A549 (cell line): ENCODE data around the gene AFF3. TPM values are rescaled to one million over a fixed set of nuclear protein-coding genes. Genes with fewer than 3 reads are reported as not detected.
"Not testable (repeated sequence)": the region's sequence is repeated elsewhere in the genome, so short reads cannot be mapped to it uniquely, and the experiment has no call there.

Experiments used
- ATAC-seq, 2 experiments: fragments of 200-7000 bp in 1 of 2; fragments of >200 bp in 1 of 2; cut with Nextera tagmentation in 1 of 2; cut with Tn5 transposase in 1 of 2; 3 replicates each; pipeline versions ENCODE4 v1.8.0 to v1.9.1; 2018 to 2020; ENCODE audit warnings: mild to moderate bottlenecking in 1 of 2, moderate library complexity in 1 of 2
- CTCF ChIA-PET: fragments of 300-600 bp; sonication (Branson Sonifier 250); formaldehyde crosslinking; extraction: SDS; loops from one replicate; lab custom pipeline; 2021; ENCODE audit warnings: antibody characterized with exemption, inconsistent platforms; lab: Yijun Ruan, JAX
- POLR2A ChIA-PET: fragments of 350-600 bp; formaldehyde crosslinking; extraction: SDS; loops from one replicate; lab custom pipeline; 2021; ENCODE audit warnings: antibody characterized with exemption, inconsistent platforms; lab: Yijun Ruan, JAX
- DNase-seq, 2 experiments: peaks; one replicate each; pipeline versions ENCODE4 v3.0.0 to v3.0.0-alpha.2; 2011 to 2016; ENCODE audit warnings: low read depth in 1 of 2, low spot score in 1 of 2
- FAIRE-seq: peaks from 2 replicates; lab custom pipeline; 2011; peaks lifted over from hg19 to GRCh38; lab: Jason Lieb, UNC
- H3K27ac ChIP-seq, 2 experiments: fragments of >200 bp; sonication (Bioruptor Twin); formaldehyde crosslinking; 3 replicates each; pipeline ENCODE4 v1.5.1; 2016 to 2017
- H3K4me1 ChIP-seq: fragments of >200 bp; sonication (Bioruptor Twin); formaldehyde crosslinking; 3 replicates; pipeline ENCODE4 v1.6.1; 2016
- H3K4me2 ChIP-seq: fragments of >200 bp; sonication (Bioruptor Twin); formaldehyde crosslinking; 3 replicates; pipeline ENCODE4 v1.6.1; 2016
- H3K4me3 ChIP-seq: fragments of >200 bp; sonication (Bioruptor Twin); formaldehyde crosslinking; 3 replicates; pipeline ENCODE4 v1.5.1; 2016
- H3K9me3 ChIP-seq: fragments of >200 bp; sonication (Bioruptor Twin); formaldehyde crosslinking; 3 replicates; pipeline ENCODE4 v1.6.1; 2016
- ATOH8 ChIP-seq: fragments of 250-450 bp; sonication (Bioruptor Pico); IDR thresholded peaks from 2 replicates; pipeline ENCODE4 v1.5.0; 2020; ENCODE audit warnings: low read depth, mild to moderate bottlenecking, moderate library complexity
- BHLHE40 ChIP-seq: IDR thresholded peaks from 2 replicates; pipeline ENCODE4 v1.6.1; 2012; ENCODE audit warnings: low read depth, low read length, inconsistent platforms
- CHD2 ChIP-seq: fragments of 150-350 bp; IDR thresholded peaks from 2 replicates; pipeline ENCODE4 v1.6.1; 2014; ENCODE audit warnings: low read length; ENCODE audit not compliant: partially characterized antibody
- EHMT2 ChIP-seq: fragments of 200-600 bp; sonication (generic); IDR thresholded peaks from 2 replicates; pipeline ENCODE4 v1.6.1; 2016; ENCODE audit warnings: antibody characterized with exemption, low read depth, mild to moderate bottlenecking, moderate library complexity
- ESRRA ChIP-seq: fragments of 150-350 bp; IDR thresholded peaks from 2 replicates; pipeline ENCODE4 v1.6.1; 2014; ENCODE audit warnings: mild to moderate bottlenecking, low read length, borderline replicate concordance
- FOXS1 ChIP-seq: fragments of 250-450 bp; sonication (Bioruptor Pico); IDR thresholded peaks from 2 replicates; pipeline ENCODE4 v1.5.0; 2020; ENCODE audit warnings: mild to moderate bottlenecking, moderate library complexity
- GATA3 ChIP-seq: IDR thresholded peaks from 2 replicates; pipeline ENCODE4 v1.6.1; 2012; ENCODE audit warnings: borderline replicate concordance
- HDAC2 ChIP-seq: fragments of 200-600 bp; sonication (generic); IDR thresholded peaks from 2 replicates; pipeline ENCODE4 v1.6.1; 2016
- HES2 ChIP-seq: fragments of >200 bp; sonication (Bioruptor Twin); formaldehyde crosslinking; IDR thresholded peaks from 2 replicates; pipeline ENCODE4 v1.6.1; 2016
- KDM1A ChIP-seq: fragments of 200-600 bp; sonication (generic); IDR thresholded peaks from 2 replicates; pipeline ENCODE4 v1.6.1; 2016; ENCODE audit warnings: low read depth, mild to moderate bottlenecking
- KDM5A ChIP-seq: fragments of 200-600 bp; sonication (generic); IDR thresholded peaks from 2 replicates; pipeline ENCODE4 v1.6.1; 2016; ENCODE audit warnings: antibody characterized with exemption, mild to moderate bottlenecking
- NR3C1 ChIP-seq: fragments of >200 bp; sonication (Bioruptor Twin); formaldehyde crosslinking; IDR thresholded peaks from 3 replicates; pipeline ENCODE4 v1.6.1; 2017
- POLR2AphosphoS2 ChIP-seq: conservative IDR thresholded peaks from 2 replicates; pipeline ENCODE4 v1.6.1; 2012; ENCODE audit warnings: low read length, improper control_type of control experiment, inconsistent platforms
- RAD21 ChIP-seq, 2 experiments: fragments of >200 bp in 1 of 2; sonication (Bioruptor Twin) in 1 of 2; formaldehyde crosslinking in 1 of 2; IDR thresholded peaks in 1 of 2; conservative IDR thresholded peaks in 1 of 2; 2 replicates in 1 of 2; 3 replicates in 1 of 2; pipeline ENCODE4 v1.6.1; 2012 to 2018; ENCODE audit warnings: inconsistent platforms in 1 of 2
- RFX5 ChIP-seq: fragments of 450-650 bp; IDR thresholded peaks from 2 replicates; pipeline ENCODE4 v1.7.1; 2014; ENCODE audit warnings: antibody characterized with exemption, mild to moderate bottlenecking, moderate library complexity
- RNF2 ChIP-seq: fragments of 200-600 bp; sonication (generic); IDR thresholded peaks from 2 replicates; pipeline ENCODE4 v1.6.1; 2016; ENCODE audit warnings: low read depth, mild to moderate bottlenecking, antibody characterized with exemption, moderate library complexity, borderline replicate concordance
- SMC3 ChIP-seq: fragments of >200 bp; sonication (Bioruptor Twin); formaldehyde crosslinking; IDR thresholded peaks from 3 replicates; pipeline ENCODE4 v1.6.1; 2018; ENCODE audit warnings: inconsistent platforms
- USF2 ChIP-seq: fragments of 450-650 bp; IDR thresholded peaks from 2 replicates; pipeline ENCODE4 v1.6.1; 2014; ENCODE audit warnings: antibody characterized with exemption
- ZNF302 ChIP-seq: fragments of 250-450 bp; sonication (Bioruptor Pico); IDR thresholded peaks from 2 replicates; pipeline ENCODE4 v1.9.0; 2021; ENCODE audit warnings: inconsistent platforms, mild to moderate bottlenecking, moderate library complexity
- WGBS: methylation state at CpG from one replicate; pipeline ENCODE4 v1.1.6; 2017; ENCODE audit errors: missing lambda C conversion rate; 5-methylcytosine and 5-hydroxymethylcytosine counted together
- polyA plus RNA-seq, 4 experiments: library from polyadenylated mRNA; depleted of rRNA in 3 of 4; stranded (reverse); fragments of >200 nt; fragmentation: RNase III in 1 of 4; extraction: RNeasy Plus Mini Kit Qiagen cat#74134 plus additional on column Dnase treatment in 1 of 4; gene quantifications; 2 replicates in 3 of 4; 3 replicates in 1 of 4; pipeline ENCODE4 v1.2.3, GENCODE V29; 2011 to 2017

AFF3 gene
- polyA plus RNA-seq, 2 of the 4 experiments (the other 2 are of a cell fraction): not detected

GRCh38 chr2:99776906-99777646 is 365.3 kb downstream of the AFF3 start:
- 21% methylated on average over 8 of the region's 8 CpGs for WGBS
- Histone ChIP-seq H3K4me1 (no peaks in the 10 kb centered on the region), H3K9me3 (peaks cover 3% of the 10 kb centered on the region; the same call in 2 of the 3 replicates), H3K27ac (no peak overlapping the region), H3K4me2 (no peak overlapping the region), H3K4me3 (no peak overlapping the region)
- DNase-seq (no peak), FAIRE-seq (no peak), ATAC-seq (no peak)
- TF ChIP-seq USF2: no peak
- no peak for TF ChIP-seq KDM5A
- TF ChIP-seq ESRRA: no peak
- no peak for TF ChIP-seq HDAC2
- TF ChIP-seq HES2: no peak
- TF ChIP-seq NR3C1: no peak
- TF ChIP-seq ZNF302 (CRISPR knock-in tag): no peak
- TF ChIP-seq ATOH8 (CRISPR knock-in tag): no peak
- no peak for TF ChIP-seq RAD21 (conservative IDR thresholded peaks at IDR 0.05 in 1 of 2, IDR thresholded peaks at IDR 0.05 in 1 of 2)
- TF ChIP-seq SMC3: no peak
- TF ChIP-seq RFX5: no peak
- no peak for TF ChIP-seq FOXS1 (CRISPR knock-in tag)
- no peak for TF ChIP-seq RNF2
- no peak for TF ChIP-seq GATA3
- no peak for TF ChIP-seq KDM1A
- no peak for TF ChIP-seq CHD2
- POLR2A ChIA-PET: no interaction called here
- CTCF ChIA-PET: interaction anchor here (0.6 to 0.9 kb wide), 4 partner anchors 11 to 603 kb away, joined by 3 read pairs; no protein-coding TSS in a partner anchor

- Histone ChIP-seq H3K4me3 (no peak overlapping the region), H3K27ac (no peak overlapping the region), H3K4me2 (no peak overlapping the region), H3K4me1 (no peaks in the 10 kb centered on the region), H3K9me3 (peaks cover 3% of the 10 kb centered on the region; the same call in 2 of the 3 replicates)
- FAIRE-seq: no peak
- ATAC-seq: no peak
- WGBS: 27% methylated on average over 3 of the region's 3 CpGs
- ChIA-PET CTCF (interaction anchor here (0.8 kb wide), 1 partner anchor 11 kb away, joined by 3 read pairs; no protein-coding TSS in a partner anchor), POLR2A (no interaction called here)
- no peak for DNase-seq
- no peak for TF ChIP-seq BHLHE40
These were observed 366.0 kb downstream of the AFF3 start for GRCh38 chr2:99776206-99776905.

- no peak for ATAC-seq
- no peak for FAIRE-seq
- POLR2A ChIA-PET: no interaction called here
- no peak for DNase-seq
- TF ChIP-seq SMC3 (no peak), POLR2AphosphoS2 (no peak), RAD21 (conservative IDR thresholded peaks at IDR 0.05 in 1 of 2, IDR thresholded peaks at IDR 0.05 in 1 of 2) (no peak), EHMT2 (no peak), HES2 (no peak)
- Histone ChIP-seq H3K4me1 (no peaks in the 10 kb centered on the region), H3K4me2 (no peak overlapping the region), H3K4me3 (no peak overlapping the region), H3K9me3 (peaks cover 3% of the 10 kb centered on the region; the same call in 2 of the 3 replicates), H3K27ac (no peak overlapping the region)
- CTCF ChIA-PET: no interaction called here
- 18% methylated on average over 4 of the region's 4 CpGs for WGBS
These were observed 366.8 kb downstream of the AFF3 start for GRCh38 chr2:99775585-99775984.

GRCh38 chr2:99773642-99774041 is 368.7 kb downstream of the AFF3 start:
- 81% methylated on average over 1 of the region's 1 CpG for WGBS
- ATAC-seq, H3K4me3 ChIP-seq, H3K4me2 ChIP-seq, DNase-seq, POLR2A ChIA-PET, H3K9me3 ChIP-seq, CTCF ChIA-PET, H3K27ac ChIP-seq, FAIRE-seq, H3K4me1 ChIP-seq: not testable (repeated sequence)
